Stomach smooth muscle (tissue), 2 donors: Measurements from ENCODE around the gene FARS2.
"Not testable (repeated sequence)": the region's sequence is repeated elsewhere in the genome, so short reads cannot be mapped to it uniquely, and the experiment has no call there.

Experiments
- H3K27ac ChIP-seq: one replicate; pipeline ENCODE4 v1.7.0; 2013; ENCODE audit warnings: mild to moderate bottlenecking, low read length, inconsistent platforms
- H3K27me3 ChIP-seq, 2 donors: one replicate each; pipeline ENCODE4 v1.7.0; 2013; ENCODE audit warnings: low read length in 2 of 2; ENCODE audit not compliant: insufficient read depth in 2 of 2, control insufficient read depth in 1 of 2
- H3K36me3 ChIP-seq, 2 donors: one replicate each; pipeline ENCODE4 v1.7.0; 2013; ENCODE audit warnings: low read length in 2 of 2; ENCODE audit not compliant: control insufficient read depth in 2 of 2, insufficient read depth in 2 of 2
- H3K4me1 ChIP-seq: one replicate; pipeline ENCODE4 v1.7.0; 2013; ENCODE audit warnings: low read length; ENCODE audit not compliant: control insufficient read depth, insufficient read depth
- H3K4me3 ChIP-seq, 2 donors: one replicate each; pipeline ENCODE4 v1.7.0; 2013; ENCODE audit warnings: low read length in 2 of 2
- H3K9ac ChIP-seq, 2 donors: one replicate each; pipeline ENCODE4 v1.7.0; 2013; ENCODE audit warnings: low read length in 2 of 2, mild to moderate bottlenecking in 1 of 2
- H3K9me3 ChIP-seq, 2 donors: one replicate each; pipeline ENCODE4 v1.7.0; 2013; ENCODE audit warnings: low read length in 2 of 2; ENCODE audit not compliant: control insufficient read depth in 2 of 2
- donor health status: healthy.
- donor health status: Pancreatic carcinoma.

FARS2 gene

DNA sequence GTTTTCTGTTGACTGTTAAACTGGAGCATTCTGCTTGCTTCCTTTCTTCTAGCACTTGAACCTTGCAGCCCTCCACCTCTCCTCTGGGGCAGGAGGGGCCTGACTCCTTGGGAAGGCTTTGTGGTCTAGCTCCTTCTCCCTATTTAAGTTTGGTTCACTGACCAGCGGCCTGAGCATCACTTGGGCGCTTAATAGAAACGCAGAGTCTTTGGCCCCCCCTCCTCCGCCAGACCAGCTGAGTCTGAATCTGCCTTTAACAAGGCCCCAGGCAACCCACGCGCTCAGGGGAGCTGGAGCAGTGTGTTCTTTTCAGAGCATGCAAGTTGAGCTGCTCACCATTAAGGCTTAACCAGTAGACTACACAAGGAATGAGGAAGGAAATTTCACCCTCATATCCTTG lies 519.7 kb downstream of the FARS2 start:
- H3K27ac ChIP-seq, result no peak overlapping the region
- H3K36me3 ChIP-seq, result no peaks in the 10 kb centered on the region
- H3K4me1 ChIP-seq, result peaks cover 9% of the 10 kb centered on the region
- no peak overlapping the region for H3K9ac ChIP-seq
- H3K4me3 ChIP-seq, result no peak overlapping the region
- no peaks in the 10 kb centered on the region for H3K27me3 ChIP-seq
- no peaks in the 10 kb centered on the region for H3K9me3 ChIP-seq

GRCh38 chr6:5781966-5782556 lies 520.7 kb downstream of the FARS2 start:
- H3K27ac ChIP-seq, result no peak overlapping the region
- no peaks in the 10 kb centered on the region for H3K36me3 ChIP-seq
- H3K9ac ChIP-seq, result no peak overlapping the region
- H3K4me1 ChIP-seq, result peaks cover 9% of the 10 kb centered on the region
- H3K9me3 ChIP-seq, result no peaks in the 10 kb centered on the region
- no peak overlapping the region for H3K4me3 ChIP-seq
- no peaks in the 10 kb centered on the region for H3K27me3 ChIP-seq

GRCh38 chr6:5782783-5783547 lies 521.7 kb downstream of the FARS2 start:
- Histone ChIP-seq H3K27ac (no peak overlapping the region), H3K9me3 (no peaks in the 10 kb centered on the region), H3K4me3 (peak overlapping the region in 1 of 2 donors; percentile 29), H3K27me3 (no peaks in the 10 kb centered on the region), H3K36me3 (no peaks in the 10 kb centered on the region), H3K9ac (no peak overlapping the region), H3K4me1 (peaks cover 9% of the 10 kb centered on the region)

DNA sequence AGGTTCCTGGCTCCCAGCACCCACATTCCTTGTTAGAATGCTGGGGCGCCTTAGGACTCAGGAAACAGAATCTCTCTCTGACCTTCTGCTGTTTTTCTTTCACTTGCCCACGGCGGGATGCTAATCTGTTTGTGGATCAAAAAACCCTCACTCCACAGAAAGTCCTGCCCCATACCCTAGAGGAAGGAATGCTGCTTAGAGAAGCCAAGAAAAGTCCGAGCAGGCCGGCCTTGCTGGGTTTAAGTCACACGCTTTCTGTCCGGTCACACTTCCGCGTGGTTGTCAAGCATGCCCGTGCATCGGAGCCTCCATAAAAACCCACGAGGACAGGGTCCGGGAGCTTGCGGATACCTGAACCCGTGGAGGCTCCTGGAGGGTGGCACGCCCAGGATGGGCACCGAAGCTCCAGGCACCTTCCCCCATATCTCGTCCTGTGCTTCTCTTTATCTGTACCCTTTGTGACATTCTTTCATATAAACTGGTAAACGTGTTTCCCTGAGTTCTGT lies 522.3 kb downstream of the FARS2 start:
- H3K4me1 ChIP-seq, result peaks cover 9% of the 10 kb centered on the region
- no peak overlapping the region for H3K9ac ChIP-seq
- H3K27me3 ChIP-seq, result no peaks in the 10 kb centered on the region
- no peak overlapping the region for H3K4me3 ChIP-seq
- no peak overlapping the region for H3K27ac ChIP-seq
- H3K36me3 ChIP-seq, result no peaks in the 10 kb centered on the region
- H3K9me3 ChIP-seq, result no peaks in the 10 kb centered on the region

GRCh38 chr6:5785249-5785648 lies 523.9 kb downstream of the FARS2 start:
- Histone ChIP-seq H3K36me3 (no peaks in the 10 kb centered on the region), H3K4me3 (no peak overlapping the region)

GRCh38 chr6:5786321-5786968 lies 525.1 kb downstream of the FARS2 start:
- no peaks in the 10 kb centered on the region for H3K27me3 ChIP-seq
- peaks cover 9% of the 10 kb centered on the region for H3K4me1 ChIP-seq
- no peak overlapping the region for H3K4me3 ChIP-seq
- no peak overlapping the region for H3K9ac ChIP-seq
- H3K36me3 ChIP-seq, result no peaks in the 10 kb centered on the region
- H3K9me3 ChIP-seq, result no peaks in the 10 kb centered on the region
- no peak overlapping the region for H3K27ac ChIP-seq

More at GRCh38 chr6:5785249-5785648, 523.9 kb downstream of the FARS2 start:
- Histone ChIP-seq H3K9ac (no peak overlapping the region), H3K27me3 (no peaks in the 10 kb centered on the region), H3K9me3 (no peaks in the 10 kb centered on the region), H3K27ac (no peak overlapping the region), H3K4me1 (peaks cover 9% of the 10 kb centered on the region)

DNA sequence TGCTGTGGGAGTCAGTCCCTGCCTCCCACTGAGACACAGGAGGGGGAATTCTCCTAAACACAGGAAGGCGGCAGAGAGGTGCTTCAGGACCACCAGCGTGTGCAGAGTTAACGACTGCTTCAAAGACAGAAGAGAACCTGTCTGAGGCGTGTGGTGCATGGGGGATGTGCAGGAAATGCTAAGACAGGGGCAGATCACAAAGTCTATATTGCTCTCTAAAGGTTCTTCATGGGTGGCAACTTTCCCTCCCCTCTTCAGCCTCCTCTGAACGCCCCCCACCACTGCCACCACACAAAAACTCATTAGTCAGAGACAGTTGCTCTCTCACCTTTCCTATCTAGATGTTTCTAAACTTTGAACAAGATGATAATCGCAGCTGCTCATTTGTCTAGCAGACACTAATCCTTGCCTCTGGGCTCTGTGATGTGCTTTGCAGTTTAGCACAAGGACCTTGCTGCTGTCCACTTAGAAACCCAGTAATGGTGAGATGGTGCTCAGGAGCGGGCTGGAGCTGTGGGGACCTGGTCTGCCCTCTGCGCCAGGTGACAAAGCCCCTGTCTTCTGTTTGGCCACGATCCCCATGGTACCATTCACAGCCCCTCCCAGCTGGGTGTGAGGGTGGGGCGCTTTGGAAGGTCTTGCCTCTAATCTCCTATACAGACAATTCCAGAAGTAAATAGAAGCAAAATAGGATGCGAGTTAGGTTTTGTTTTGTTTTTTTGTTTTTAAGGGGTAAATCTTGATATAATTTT lies 525.8 kb downstream of the FARS2 start:
- H3K4me1 ChIP-seq, result peaks cover 9% of the 10 kb centered on the region
- no peak overlapping the region for H3K4me3 ChIP-seq
- H3K9ac ChIP-seq, result no peak overlapping the region
- H3K36me3 ChIP-seq, result no peaks in the 10 kb centered on the region
- no peaks in the 10 kb centered on the region for H3K9me3 ChIP-seq
- no peak overlapping the region for H3K27ac ChIP-seq
- H3K27me3 ChIP-seq, result no peaks in the 10 kb centered on the region

- not testable (repeated sequence) for H3K27me3 ChIP-seq
Observed at GRCh38 chr6:5789426-5789825, 528.1 kb downstream of the FARS2 start.

GRCh38 chr6:5796555-5796954 lies 535.2 kb downstream of the FARS2 start:
- not testable (repeated sequence) for H3K27me3 ChIP-seq, H3K9ac ChIP-seq, H3K9me3 ChIP-seq, H3K36me3 ChIP-seq, H3K27ac ChIP-seq, H3K4me1 ChIP-seq, H3K4me3 ChIP-seq

More at GRCh38 chr6:5789426-5789825, 528.1 kb downstream of the FARS2 start:
- H3K36me3 ChIP-seq, H3K9ac ChIP-seq, H3K9me3 ChIP-seq, H3K4me1 ChIP-seq, H3K4me3 ChIP-seq, H3K27ac ChIP-seq: not testable (repeated sequence)

- not testable (repeated sequence) for H3K27me3 ChIP-seq, H3K36me3 ChIP-seq, H3K9ac ChIP-seq, H3K9me3 ChIP-seq, H3K4me1 ChIP-seq, H3K4me3 ChIP-seq, H3K27ac ChIP-seq
Observed at GRCh38 chr6:5806406-5806805, 545.1 kb downstream of the FARS2 start.
